Endothelial cell of umbilical vein (primary cell): ENCODE data around the gene SLC16A5. TPM values are rescaled to one million over a fixed set of nuclear protein-coding genes. Genes with fewer than 3 reads are reported as not detected.

Experiments
- BruUV-seq: library from RNA; stranded (reverse); fragments of 400-500 nt; replicated peaks from 2 replicates; lab custom pipeline; 2021; lab: Mats Ljungman, UMichigan
- CTCF ChIA-PET: fragments of 300-600, 350-600 bp; sonication (Branson Sonifier 250); formaldehyde crosslinking; loops from one replicate; lab custom pipeline; 2021; ENCODE audit warnings: antibody characterized with exemption, inconsistent platforms; lab: Charles Lee
- POLR2A ChIA-PET: fragments of 300-600, 350-600 bp; sonication (Branson Sonifier 250); formaldehyde crosslinking; loops from one replicate; lab custom pipeline; 2021; ENCODE audit warnings: antibody characterized with exemption, inconsistent platforms; lab: Charles Lee
- DNase-seq: peaks from one replicate; pipeline ENCODE4 v3.0.0-alpha.2; 2011; ENCODE audit warnings: low read depth, low spot score
- FAIRE-seq: peaks from 2 replicates; lab custom pipeline; 2011; peaks lifted over from hg19 to GRCh38; lab: Jason Lieb, UNC
- H2AFZ ChIP-seq: 2 replicates; pipeline ENCODE4 v1.6.0; 2012; ENCODE audit warnings: low read depth, low read length, control low read depth, inconsistent platforms
- H3K27ac ChIP-seq: 2 replicates; pipeline ENCODE4 v1.5.1; 2011; ENCODE audit warnings: low read depth, mild to moderate bottlenecking, control low read depth, low read length, moderate library complexity; ENCODE audit not compliant: insufficient read depth
- H3K27me3 ChIP-seq, 2 experiments: 2 replicates each; pipeline versions ENCODE4 v1.6.0 to v1.6.1; 2011; ENCODE audit warnings: low read length in 2 of 2, mixed read lengths in 1 of 2; ENCODE audit not compliant: control insufficient read depth in 2 of 2, insufficient read depth in 2 of 2
- H3K36me3 ChIP-seq, 2 experiments: 2 replicates in 1 of 2; 3 replicates in 1 of 2; pipeline ENCODE4 v1.5.1; 2011; ENCODE audit warnings: low read length in 2 of 2, mild to moderate bottlenecking in 1 of 2, moderate library complexity in 1 of 2; ENCODE audit not compliant: control insufficient read depth in 2 of 2, insufficient read depth in 2 of 2; ENCODE audit errors: extremely low read depth in 1 of 2
- H3K4me1 ChIP-seq: 3 replicates; pipeline ENCODE4 v1.5.1; 2011; ENCODE audit warnings: mild to moderate bottlenecking, low read length; ENCODE audit not compliant: control insufficient read depth, insufficient read depth; ENCODE audit errors: extremely low read depth
- H3K4me2 ChIP-seq: 2 replicates; pipeline ENCODE4 v1.6.1; 2011; ENCODE audit warnings: low read length, control low read depth, mixed read lengths; ENCODE audit not compliant: insufficient read depth
- H3K4me3 ChIP-seq, 3 experiments: fragments of 200-600 bp in 1 of 3; sonication (generic), shearing (Covaris generic) in 1 of 3; replicated peaks in 1 of 3; 2 replicates each; pipeline ENCODE4 v1.5.1; 2011 to 2016; ENCODE audit warnings: control low read depth in 3 of 3, low read length in 3 of 3, mild to moderate bottlenecking in 2 of 3, inconsistent platforms in 1 of 3, low read depth in 1 of 3, moderate library complexity in 1 of 3; ENCODE audit not compliant: insufficient read depth in 1 of 3
- H3K79me2 ChIP-seq: 2 replicates; pipeline ENCODE4 v1.6.0; 2012; ENCODE audit warnings: low read length, inconsistent platforms; ENCODE audit not compliant: control insufficient read depth, insufficient read depth
- H3K9ac ChIP-seq: replicated peaks from 2 replicates; pipeline ENCODE3; 2011; ENCODE audit warnings: low read length, control low read depth; ENCODE audit not compliant: insufficient read depth; ENCODE audit errors: extremely low read depth
- H3K9me1 ChIP-seq: replicated peaks from 3 replicates; pipeline ENCODE4 v1.6.0; 2011; ENCODE audit warnings: mild to moderate bottlenecking, low read length; ENCODE audit not compliant: control insufficient read depth, insufficient read depth; ENCODE audit errors: extremely low read depth
- H3K9me3 ChIP-seq: replicated peaks from 2 replicates; pipeline ENCODE4 v1.5.1; 2012; ENCODE audit warnings: low read length, inconsistent platforms; ENCODE audit not compliant: control insufficient read depth, insufficient read depth
- H4K20me1 ChIP-seq: replicated peaks from 2 replicates; pipeline ENCODE3; 2011; ENCODE audit warnings: mild to moderate bottlenecking, low read length; ENCODE audit not compliant: control insufficient read depth, insufficient read depth; ENCODE audit errors: extremely low read depth
- EZH2 ChIP-seq: IDR thresholded peaks from 2 replicates; pipeline ENCODE4 v1.6.1; 2012; ENCODE audit warnings: borderline replicate concordance, low read depth, mild to moderate bottlenecking, moderate library complexity, low read length, inconsistent platforms; ENCODE audit not compliant: severe bottlenecking
- FOS ChIP-seq: IDR thresholded peaks from 2 replicates; pipeline ENCODE4 v1.6.1; 2011; ENCODE audit warnings: mild to moderate bottlenecking, low read length, moderate library complexity, borderline replicate concordance; ENCODE audit not compliant: insufficient read depth
- GATA2 ChIP-seq: IDR thresholded peaks from 2 replicates; pipeline ENCODE4 v1.7.0; 2011; ENCODE audit warnings: low read depth, mild to moderate bottlenecking, moderate library complexity, mixed read lengths, low read length; ENCODE audit not compliant: insufficient read length, insufficient read depth
- JUN ChIP-seq: IDR thresholded peaks from 2 replicates; pipeline ENCODE4 v1.6.1; 2011; ENCODE audit warnings: borderline replicate concordance, low read depth; ENCODE audit not compliant: insufficient read length, insufficient read depth
- MYC ChIP-seq: IDR thresholded peaks from one replicate; pipeline ENCODE4 v1.6.1; 2011; ENCODE audit warnings: mild to moderate bottlenecking, low read depth, low read length
- POLR2A ChIP-seq: IDR thresholded peaks from 2 replicates; pipeline ENCODE4 v1.6.1; 2012; ENCODE audit warnings: low read depth, mild to moderate bottlenecking, control low read depth, low read length
- POLR2AphosphoS5 ChIP-seq: IDR thresholded peaks from 2 replicates; pipeline ENCODE4 v1.6.1; 2012; ENCODE audit warnings: low read depth, mild to moderate bottlenecking, control low read depth, low read length, moderate library complexity; ENCODE audit not compliant: insufficient read depth
- dilution Hi-C: fragments of 300-500 bp; cut with MboI; formaldehyde crosslinking; loops from one replicate; pipeline ENCODE4 v1.15.0; 2019; ENCODE audit warnings: low sequenced_read_pairs; ENCODE audit not compliant: extremely low pct_ligation_motif_present
- intact Hi-C: fragments of 100-400 bp; cut with micrococcal nuclease; formaldehyde crosslinking; loops from one replicate; pipeline ENCODE4 v1.10.0; 2022
- polyA plus RNA-seq, 4 experiments: library from polyadenylated mRNA; depleted of rRNA in 3 of 4; stranded (reverse) in 3 of 4; unstranded in 1 of 4; fragments of >200 nt; gene quantifications; 2 replicates each; pipeline versions ENCODE4 v1.2.1 to v1.2.3, GENCODE V29; 2011 to 2012; ENCODE audit warnings: missing spikeins in 1 of 4
- total RNA-seq: library from RNA; stranded (reverse); gene quantifications from 2 replicates; pipeline ENCODE4 v1.2.3, GENCODE V29; 2021
- TF ChIP-seq, protein P1 (sequence below), 2 donors: IDR thresholded peaks; 1 replicate in 1 of 2; 2 replicates in 1 of 2; pipeline ENCODE4 v1.5.1; 2011; ENCODE audit warnings: low read length in 2 of 2, mild to moderate bottlenecking in 2 of 2, moderate library complexity in 2 of 2, control low read depth in 1 of 2, inconsistent platforms in 1 of 2, low read depth in 1 of 2; ENCODE audit not compliant: insufficient read depth in 1 of 2; ENCODE audit errors: extremely low read depth in 1 of 2
- TF ChIP-seq, protein P2 (sequence below): IDR thresholded peaks from 2 replicates; pipeline ENCODE4 v1.6.1; 2011; ENCODE audit not compliant: insufficient read depth, insufficient read length

The SLC16A5 gene
- total and polyA plus RNA-seq, 2 donors (not counting 3 experiments of a cell fraction or from before 2014, with no cell fraction given) = 16.4 to 23.3 TPM

DNA sequence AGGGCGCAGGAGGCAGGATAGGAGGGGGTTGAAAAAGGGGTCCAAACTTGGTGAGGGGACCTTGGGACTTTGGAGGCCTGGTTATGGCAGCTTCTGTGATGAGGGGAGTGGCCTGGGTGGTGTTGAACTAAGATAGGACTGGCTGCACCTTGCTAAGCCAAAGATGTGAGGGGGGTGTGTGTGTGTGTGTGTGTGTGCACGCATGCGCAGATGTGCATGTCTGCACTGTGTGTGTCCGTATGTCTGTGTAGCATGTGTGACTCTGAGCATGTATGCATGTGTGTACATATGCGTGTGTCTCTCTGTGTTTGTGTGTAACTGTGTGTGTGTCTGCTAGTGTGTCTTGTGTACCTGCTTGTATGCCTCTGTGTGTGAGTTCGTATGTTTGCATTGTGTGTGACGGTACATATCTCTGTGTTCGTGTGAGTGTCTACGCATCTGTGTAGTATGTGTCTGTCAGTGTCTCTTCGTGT, 4.1 kb downstream of the SLC16A5 start:
- H3K9me3 ChIP-seq = no peaks in the 10 kb centered on the region
- no peaks in the 10 kb centered on the region for H4K20me1 ChIP-seq
- dilution Hi-C loops (no loop called here), intact Hi-C loops (no loop called here)
- no peak overlapping the region for H3K4me3 ChIP-seq
- no peak overlapping the region for H3K4me2 ChIP-seq
- no peak overlapping the region for H2AFZ ChIP-seq
- BruUV-seq = no TSS peak
- H3K27me3 ChIP-seq = no peaks in the 10 kb centered on the region
- POLR2A ChIA-PET = interaction anchor here (1.2 kb wide), 1 partner anchor 14 kb away, joined by 3 read pairs; no protein-coding TSS in a partner anchor
- DNase-seq (no peak), FAIRE-seq (no peak)
- no peaks in the 10 kb centered on the region for H3K36me3 ChIP-seq
- no peak overlapping the region for H3K9ac ChIP-seq
- TF ChIP-seq, protein P1, sequence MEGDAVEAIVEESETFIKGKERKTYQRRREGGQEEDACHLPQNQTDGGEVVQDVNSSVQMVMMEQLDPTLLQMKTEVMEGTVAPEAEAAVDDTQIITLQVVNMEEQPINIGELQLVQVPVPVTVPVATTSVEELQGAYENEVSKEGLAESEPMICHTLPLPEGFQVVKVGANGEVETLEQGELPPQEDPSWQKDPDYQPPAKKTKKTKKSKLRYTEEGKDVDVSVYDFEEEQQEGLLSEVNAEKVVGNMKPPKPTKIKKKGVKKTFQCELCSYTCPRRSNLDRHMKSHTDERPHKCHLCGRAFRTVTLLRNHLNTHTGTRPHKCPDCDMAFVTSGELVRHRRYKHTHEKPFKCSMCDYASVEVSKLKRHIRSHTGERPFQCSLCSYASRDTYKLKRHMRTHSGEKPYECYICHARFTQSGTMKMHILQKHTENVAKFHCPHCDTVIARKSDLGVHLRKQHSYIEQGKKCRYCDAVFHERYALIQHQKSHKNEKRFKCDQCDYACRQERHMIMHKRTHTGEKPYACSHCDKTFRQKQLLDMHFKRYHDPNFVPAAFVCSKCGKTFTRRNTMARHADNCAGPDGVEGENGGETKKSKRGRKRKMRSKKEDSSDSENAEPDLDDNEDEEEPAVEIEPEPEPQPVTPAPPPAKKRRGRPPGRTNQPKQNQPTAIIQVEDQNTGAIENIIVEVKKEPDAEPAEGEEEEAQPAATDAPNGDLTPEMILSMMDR (IDR thresholded peaks at IDR 0.05; ENCODE audit: extremely low read depth in 1 of 2, insufficient read depth in 1 of 2, low read depth in 1 of 2, low read length in 2 of 2) = no peak
- TF ChIP-seq GATA2 = no peak
- no peak for TF ChIP-seq POLR2A
- no peak for TF ChIP-seq FOS
- TF ChIP-seq POLR2AphosphoS5 = no peak
- no peak for TF ChIP-seq JUN
- TF ChIP-seq EZH2 = no peak
- TF ChIP-seq, protein P2, sequence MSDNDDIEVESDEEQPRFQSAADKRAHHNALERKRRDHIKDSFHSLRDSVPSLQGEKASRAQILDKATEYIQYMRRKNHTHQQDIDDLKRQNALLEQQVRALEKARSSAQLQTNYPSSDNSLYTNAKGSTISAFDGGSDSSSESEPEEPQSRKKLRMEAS = no peak
- TF ChIP-seq MYC = no peak
- CTCF ChIA-PET = interaction anchor here (1.3 to 2.0 kb wide), 4 partner anchors 11 to 60 kb away, joined by 3 to 24 read pairs (median 8); no protein-coding TSS in a partner anchor
- H3K79me2 ChIP-seq = no peaks in the 10 kb centered on the region
- H3K4me1 ChIP-seq = peaks cover 38% of the 10 kb centered on the region
- H3K9me1 ChIP-seq = no peaks in the 10 kb centered on the region
- H3K27ac ChIP-seq = no peak overlapping the region
